CD4-positive, alpha-beta T cell treated with Interleukin-2 at 100 ng/mL for 4 hours (primary cell): ENCODE measurements around the gene CRYGS.

Experiments
- DNase-seq: peaks from one replicate; pipeline ENCODE4 v3.0.0-alpha.2; 2020; ENCODE audit warnings: low spot score

CRYGS gene

GRCh38 chr3:186493525-186494255, 50.5 kb downstream of the CRYGS start:
- DNase-seq, result no peak

DNA sequence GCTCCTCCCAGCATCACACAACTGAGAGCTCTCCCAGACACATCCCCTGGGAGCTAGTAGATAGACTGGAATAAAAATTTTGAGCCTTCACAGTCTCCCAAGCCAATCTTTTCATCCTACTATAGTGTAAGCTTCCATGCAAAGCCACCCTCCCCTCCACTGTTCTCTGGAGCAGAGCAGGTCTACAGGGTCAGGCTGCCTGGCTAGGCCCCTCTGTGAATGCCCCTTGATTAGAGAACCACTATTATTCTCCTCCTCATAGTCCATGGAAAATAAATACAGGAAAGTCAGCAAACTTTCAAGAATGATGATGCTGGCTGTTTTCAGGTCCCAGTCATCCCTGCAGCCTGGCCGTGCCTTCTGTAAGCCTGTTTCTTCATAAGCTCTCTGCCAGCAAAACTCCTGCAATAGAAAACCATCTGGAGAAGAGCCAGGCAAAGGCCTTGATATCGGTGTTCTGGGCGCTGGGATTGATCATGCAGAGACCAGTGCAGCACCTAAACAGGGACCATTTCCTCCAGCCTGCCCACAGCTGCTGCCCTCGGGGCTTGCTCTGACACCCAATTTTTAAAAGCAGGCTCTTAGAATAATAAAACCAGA, 51.7 kb downstream of the CRYGS start:
- DNase-seq, result no peak

DNA sequence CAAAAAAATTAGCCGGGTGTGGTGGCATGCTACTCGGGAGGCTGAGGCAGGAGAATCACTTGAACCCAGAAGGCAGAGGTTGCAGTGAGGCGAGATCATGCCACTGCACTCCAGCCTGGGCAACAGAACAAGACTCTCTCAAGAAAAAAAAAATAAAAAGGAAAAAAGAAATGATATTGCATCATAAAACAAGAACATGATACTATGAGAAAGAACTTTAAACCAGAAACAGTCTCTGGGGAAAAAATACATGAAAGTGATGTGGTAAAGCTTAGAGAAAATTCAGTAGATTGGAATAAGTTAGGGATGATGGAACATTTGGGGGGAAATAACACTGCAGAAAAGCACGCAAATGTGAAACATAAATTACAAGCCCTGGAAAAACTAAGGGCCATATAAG, 54.7 kb downstream of the CRYGS start:
- DNase-seq, result no peak
